Cardiac fibroblast (primary cell): ENCODE data around the gene EYS.

Experiments used
- DNase-seq, 2 donors: peaks; one replicate each; pipeline versions ENCODE4 v3.0.0 to v3.0.0-alpha.2; 2010; ENCODE audit warnings: low read depth in 2 of 2
- H3K4me3 ChIP-seq, 2 donors: replicated peaks in 1 of 2; 1 replicate in 1 of 2; 2 replicates in 1 of 2; pipeline ENCODE4 v1.5.1; 2011; ENCODE audit warnings: low read depth in 2 of 2, low read length in 2 of 2, mild to moderate bottlenecking in 2 of 2, moderate library complexity in 1 of 2
- TF ChIP-seq, protein P1 (sequence below): IDR thresholded peaks from one replicate; pipeline ENCODE4 v1.5.1; 2011; ENCODE audit warnings: low read depth, mild to moderate bottlenecking, low read length, inconsistent platforms

Gene EYS

DNA sequence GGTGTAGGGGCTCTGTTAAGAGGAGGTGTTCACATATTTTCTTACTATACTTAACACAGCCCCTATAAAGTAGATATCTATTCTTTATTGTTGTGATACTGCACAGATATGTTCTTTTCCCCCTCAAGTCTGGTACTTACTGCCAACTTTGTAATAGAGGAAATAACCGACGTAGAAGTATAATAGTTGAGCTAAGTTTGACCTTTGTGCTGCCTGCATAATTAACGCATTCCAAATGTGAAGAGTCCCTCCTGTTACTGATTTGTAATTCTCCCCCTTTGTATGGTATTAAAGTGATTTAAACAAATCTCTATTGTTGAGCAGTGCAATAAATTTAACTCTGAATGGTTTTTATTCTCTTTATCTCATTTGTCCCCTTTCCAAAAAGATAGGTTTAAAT, 2032.4 kb downstream of the EYS start:
- no peak for DNase-seq
- TF ChIP-seq, protein P1, sequence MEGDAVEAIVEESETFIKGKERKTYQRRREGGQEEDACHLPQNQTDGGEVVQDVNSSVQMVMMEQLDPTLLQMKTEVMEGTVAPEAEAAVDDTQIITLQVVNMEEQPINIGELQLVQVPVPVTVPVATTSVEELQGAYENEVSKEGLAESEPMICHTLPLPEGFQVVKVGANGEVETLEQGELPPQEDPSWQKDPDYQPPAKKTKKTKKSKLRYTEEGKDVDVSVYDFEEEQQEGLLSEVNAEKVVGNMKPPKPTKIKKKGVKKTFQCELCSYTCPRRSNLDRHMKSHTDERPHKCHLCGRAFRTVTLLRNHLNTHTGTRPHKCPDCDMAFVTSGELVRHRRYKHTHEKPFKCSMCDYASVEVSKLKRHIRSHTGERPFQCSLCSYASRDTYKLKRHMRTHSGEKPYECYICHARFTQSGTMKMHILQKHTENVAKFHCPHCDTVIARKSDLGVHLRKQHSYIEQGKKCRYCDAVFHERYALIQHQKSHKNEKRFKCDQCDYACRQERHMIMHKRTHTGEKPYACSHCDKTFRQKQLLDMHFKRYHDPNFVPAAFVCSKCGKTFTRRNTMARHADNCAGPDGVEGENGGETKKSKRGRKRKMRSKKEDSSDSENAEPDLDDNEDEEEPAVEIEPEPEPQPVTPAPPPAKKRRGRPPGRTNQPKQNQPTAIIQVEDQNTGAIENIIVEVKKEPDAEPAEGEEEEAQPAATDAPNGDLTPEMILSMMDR, result no peak
- H3K4me3 ChIP-seq, result no peak overlapping the region

DNA sequence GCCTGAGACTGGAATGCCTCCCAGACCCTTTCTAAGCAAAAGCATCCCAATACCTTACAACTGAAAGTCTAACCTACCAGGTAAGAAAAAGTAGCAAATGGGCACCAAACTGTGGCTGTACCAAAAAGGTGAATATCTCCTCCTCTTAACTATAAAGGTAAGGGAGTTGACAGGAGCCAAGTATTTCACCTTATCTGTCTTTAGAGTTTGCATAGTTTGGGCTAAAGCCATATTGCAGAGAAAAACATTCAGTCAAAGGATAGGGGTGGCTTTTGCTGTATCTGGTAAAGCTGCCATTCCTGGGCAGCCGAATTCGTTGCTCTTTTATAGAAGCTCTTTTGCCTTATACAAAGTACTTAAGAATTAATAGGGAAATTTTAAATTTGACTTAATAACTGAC, 2033.3 kb downstream of the EYS start:
- no peak overlapping the region for H3K4me3 ChIP-seq
- TF ChIP-seq, protein P1, result no peak
- no peak for DNase-seq

DNA sequence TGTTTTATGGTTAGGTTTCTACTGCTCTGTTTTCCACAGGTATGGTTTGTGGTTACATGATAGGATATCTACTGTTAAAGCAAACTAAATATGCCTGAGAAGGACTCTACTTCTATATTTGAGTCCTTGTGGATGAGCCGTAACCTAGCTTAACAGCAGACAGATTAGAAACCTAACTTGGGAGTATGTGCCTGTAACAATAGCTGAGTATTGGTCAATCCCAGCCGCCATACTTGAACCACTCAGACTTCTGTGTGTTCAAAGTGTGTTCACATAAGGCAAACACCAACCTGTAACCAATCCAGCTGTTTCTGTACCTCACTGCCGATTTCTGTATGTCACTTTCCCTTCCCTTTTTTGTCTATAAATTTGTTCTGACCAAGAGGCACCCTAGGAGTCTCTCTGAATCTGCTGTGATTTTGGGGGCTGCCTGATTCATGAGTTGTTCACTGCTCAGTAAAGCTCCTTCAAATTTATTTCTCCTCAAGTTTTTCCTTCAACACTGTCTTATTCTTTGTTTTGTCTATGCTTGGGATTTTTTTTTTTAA, 2034.4 kb downstream of the EYS start:
- TF ChIP-seq, protein P1, result no peak
- DNase-seq, result no peak
- no peak overlapping the region for H3K4me3 ChIP-seq

DNA sequence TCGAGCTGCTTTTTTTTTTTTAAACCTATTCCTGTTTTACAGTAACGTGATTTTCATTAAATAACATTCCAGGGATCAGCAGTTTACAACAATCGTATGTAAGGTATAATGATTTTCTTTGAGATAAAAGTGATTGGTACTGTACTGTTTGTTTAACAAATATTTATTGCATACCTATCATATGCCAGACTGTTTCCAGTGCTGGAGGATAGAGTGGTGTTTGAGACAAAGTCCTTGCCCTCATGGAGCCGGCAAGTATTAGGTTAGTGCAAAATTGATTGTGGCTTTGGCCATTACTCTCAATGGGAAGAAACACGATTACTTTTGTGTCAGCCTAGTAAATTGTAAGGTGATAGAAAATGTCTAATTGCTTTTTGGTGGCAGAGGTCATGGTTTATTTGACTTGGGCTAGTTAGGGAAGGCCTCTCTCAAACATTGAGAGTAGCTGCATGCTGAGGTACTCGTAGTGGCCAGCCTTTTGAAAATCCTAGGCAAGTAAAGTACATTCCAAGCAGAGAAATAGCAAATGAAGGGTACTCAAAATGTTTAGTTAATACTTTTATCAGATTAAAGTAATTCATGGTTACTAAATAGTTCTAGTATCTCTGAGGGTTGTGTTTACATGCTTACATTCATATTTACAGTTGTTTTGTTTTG, 2035.8 kb downstream of the EYS start:
- H3K4me3 ChIP-seq, result no peak overlapping the region
- TF ChIP-seq, protein P1, result no peak
- no peak for DNase-seq
